Coronary artery (tissue), 2 donors: Measurements from ENCODE around the gene ZNF132.
A peak's percentile ranks its signal among the peaks of the same experiment; 100 is the strongest.

Source experiments
- DNase-seq: peaks from one replicate; pipeline ENCODE4 v3.0.0-alpha.2; 2017; ENCODE audit warnings: low spot score
- H3K27ac ChIP-seq, 2 donors: fragments of 200-600 bp; sonication (generic); one replicate each; pipeline ENCODE4 v1.5.1; 2016 to 2019
- H3K4me3 ChIP-seq: fragments of 200-600 bp; sonication (generic); 2 replicates; pipeline ENCODE4 v1.5.1; 2016; ENCODE audit warnings: mild to moderate bottlenecking, moderate library complexity
- TF ChIP-seq, protein P1 (sequence below): fragments of 200-600 bp; sonication (generic); IDR thresholded peaks from one replicate; pipeline ENCODE4 v1.5.1; 2019; ENCODE audit warnings: antibody characterized with exemption

Gene ZNF132

DNA sequence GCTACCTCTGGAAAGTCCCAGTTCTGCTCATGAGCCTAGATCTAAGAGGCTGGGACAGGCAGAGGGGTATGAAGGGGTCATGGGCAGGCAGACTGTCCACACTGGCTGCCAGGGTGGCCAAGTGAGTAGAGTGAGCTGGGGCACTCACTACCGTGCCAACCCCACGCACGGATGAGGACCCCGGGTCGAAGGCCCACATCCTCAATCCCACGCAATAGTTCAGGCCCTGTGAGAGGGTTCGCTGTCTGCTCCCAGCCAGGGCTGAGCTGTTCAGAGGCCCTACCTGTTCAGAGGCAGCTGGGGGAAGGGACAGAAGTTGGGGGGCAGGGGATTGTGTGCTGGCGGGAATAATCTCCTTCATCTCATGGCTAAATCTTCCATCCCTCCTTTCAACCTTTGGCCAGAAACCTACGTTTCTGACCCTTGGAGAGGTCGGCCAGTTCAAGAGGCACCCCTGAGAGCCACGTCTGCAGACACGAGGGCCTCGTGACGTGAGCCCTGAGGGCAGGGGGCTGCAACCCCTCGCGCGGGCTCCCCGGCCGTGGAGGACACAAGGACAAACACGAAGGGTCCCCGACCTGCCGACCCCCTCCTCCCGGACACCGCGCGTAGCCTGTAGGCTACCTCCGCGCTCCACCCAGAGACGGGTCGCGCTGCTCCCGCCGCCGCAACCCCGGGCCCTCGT is 53.9 kb downstream of the ZNF132 start:
- Histone ChIP-seq H3K4me3 (peak overlapping the region; percentile 98), H3K27ac (peak overlapping the region; percentile 94 to 99)
- DNase-seq = no peak
- TF ChIP-seq, protein P1, sequence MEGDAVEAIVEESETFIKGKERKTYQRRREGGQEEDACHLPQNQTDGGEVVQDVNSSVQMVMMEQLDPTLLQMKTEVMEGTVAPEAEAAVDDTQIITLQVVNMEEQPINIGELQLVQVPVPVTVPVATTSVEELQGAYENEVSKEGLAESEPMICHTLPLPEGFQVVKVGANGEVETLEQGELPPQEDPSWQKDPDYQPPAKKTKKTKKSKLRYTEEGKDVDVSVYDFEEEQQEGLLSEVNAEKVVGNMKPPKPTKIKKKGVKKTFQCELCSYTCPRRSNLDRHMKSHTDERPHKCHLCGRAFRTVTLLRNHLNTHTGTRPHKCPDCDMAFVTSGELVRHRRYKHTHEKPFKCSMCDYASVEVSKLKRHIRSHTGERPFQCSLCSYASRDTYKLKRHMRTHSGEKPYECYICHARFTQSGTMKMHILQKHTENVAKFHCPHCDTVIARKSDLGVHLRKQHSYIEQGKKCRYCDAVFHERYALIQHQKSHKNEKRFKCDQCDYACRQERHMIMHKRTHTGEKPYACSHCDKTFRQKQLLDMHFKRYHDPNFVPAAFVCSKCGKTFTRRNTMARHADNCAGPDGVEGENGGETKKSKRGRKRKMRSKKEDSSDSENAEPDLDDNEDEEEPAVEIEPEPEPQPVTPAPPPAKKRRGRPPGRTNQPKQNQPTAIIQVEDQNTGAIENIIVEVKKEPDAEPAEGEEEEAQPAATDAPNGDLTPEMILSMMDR = no peak

DNA sequence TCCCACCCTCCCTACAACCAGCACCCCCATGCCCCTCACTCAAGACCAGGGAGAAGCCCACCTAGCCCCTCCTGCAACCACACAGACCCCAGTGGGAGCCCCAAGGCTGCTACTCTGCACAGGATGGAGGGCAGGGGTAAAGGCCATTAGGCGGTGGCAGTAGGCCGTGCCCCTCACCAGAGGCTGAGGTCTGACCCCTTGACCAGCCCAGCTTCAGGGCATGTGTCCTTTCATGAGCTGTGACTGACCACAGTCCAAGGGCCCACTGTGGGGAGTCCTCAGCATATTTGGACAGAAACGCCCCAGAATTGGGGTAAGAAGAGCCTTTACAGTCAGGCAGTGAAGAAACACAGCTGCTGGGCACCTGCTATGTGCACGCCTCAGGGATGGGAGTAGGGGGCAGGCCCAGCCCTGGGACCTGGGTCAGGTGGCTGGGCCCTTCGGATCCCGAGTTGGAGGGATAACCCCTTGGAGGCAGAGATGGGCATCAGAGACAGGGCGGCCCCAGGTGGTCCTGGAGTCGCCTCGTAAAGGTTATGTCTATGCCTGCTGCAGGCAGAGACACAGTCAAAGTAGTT is 54.6 kb downstream of the ZNF132 start:
- Histone ChIP-seq H3K4me3 (peak overlapping the region; percentile 98), H3K27ac (peak overlapping the region; percentile 94 to 99)
- no peak for DNase-seq
- TF ChIP-seq, protein P1 = no peak

DNA sequence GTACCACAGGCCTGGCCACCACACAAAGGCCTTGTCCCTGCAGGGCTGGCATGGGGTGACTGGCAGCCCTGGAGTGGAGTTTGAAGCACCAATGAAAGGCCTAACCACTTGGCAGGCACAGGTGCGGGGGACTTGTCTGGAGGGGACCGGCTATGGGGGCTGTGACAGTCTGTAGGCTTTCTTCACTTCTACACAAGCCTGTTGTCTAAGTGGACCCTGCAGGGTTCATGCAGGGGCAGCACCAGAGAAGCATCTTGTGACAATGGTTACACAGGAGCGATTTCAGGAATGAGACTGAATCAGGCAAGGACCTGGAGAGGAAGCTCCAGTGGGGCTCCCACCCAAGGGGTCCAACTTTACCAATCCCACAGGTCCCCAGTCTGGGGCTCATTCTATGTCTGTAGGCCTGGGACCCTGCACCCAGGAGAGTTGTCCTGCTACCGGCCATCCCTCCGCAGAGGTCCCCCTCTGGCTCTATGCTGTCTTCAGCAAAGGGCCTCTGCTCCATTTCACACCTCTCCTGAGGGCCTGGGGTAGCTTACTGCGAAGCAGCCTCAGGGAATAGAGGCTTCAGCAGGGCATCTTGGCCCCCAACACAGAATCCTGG is 56.9 kb downstream of the ZNF132 start:
- no peak for DNase-seq
- Histone ChIP-seq H3K27ac (no peak overlapping the region), H3K4me3 (no peak overlapping the region)
- TF ChIP-seq, protein P1 = no peak
